ENCODE measurements around the gene CITED1.
"Not testable (repeated sequence)": the region's sequence is repeated elsewhere in the genome, so short reads cannot be mapped to it uniquely, and the experiment has no call there.

CITED1 gene

GRCh38 chrX:72305286-72306084 lies at the start of gene CITED1:
Gene CITED1, minus strand, starts transcription at chrX:72305914. Its CDS starts 3,045 bp downstream, at chrX:72302869.
- no peak for DNase-seq

- no peak for DNase-seq
Measured at GRCh38 chrX:72352786-72353185, 47.1 kb upstream of the CITED1 start.

GRCh38 chrX:72351606-72352334 lies 46.1 kb upstream of the CITED1 start:
- DNase-seq: no peak

- DNase-seq: no peak
Measured at GRCh38 chrX:72349190-72349589, 43.5 kb upstream of the CITED1 start.

GRCh38 chrX:72348247-72348979 lies 42.7 kb upstream of the CITED1 start:
- no peak for DNase-seq

- no peak for DNase-seq
Measured at GRCh38 chrX:72347366-72347765, 41.7 kb upstream of the CITED1 start.

- DNase-seq: no peak
Measured at GRCh38 chrX:72346302-72346949, 40.7 kb upstream of the CITED1 start.

- DNase-seq: no peak
Measured at GRCh38 chrX:72340626-72341025, 34.9 kb upstream of the CITED1 start.

- DNase-seq: no peak
Measured at GRCh38 chrX:72340041-72340440, 34.3 kb upstream of the CITED1 start.

- no peak for DNase-seq
Measured at GRCh38 chrX:72330131-72330530, 24.4 kb upstream of the CITED1 start.

GRCh38 chrX:72326605-72327300 lies 21.0 kb upstream of the CITED1 start:
- no peak for DNase-seq

GRCh38 chrX:72319651-72320050 lies 13.9 kb upstream of the CITED1 start:
- not testable (repeated sequence) for DNase-seq

GRCh38 chrX:72317139-72317538 lies 11.4 kb upstream of the CITED1 start:
- no peak for DNase-seq

- DNase-seq: no peak
Measured at GRCh38 chrX:72316408-72317110, 10.8 kb upstream of the CITED1 start.

GRCh38 chrX:72314881-72315280 lies 9.2 kb upstream of the CITED1 start:
- no peak for DNase-seq

- DNase-seq: no peak
Measured at GRCh38 chrX:72313707-72314641, 8.3 kb upstream of the CITED1 start.

GRCh38 chrX:72312311-72312940 lies 6.7 kb upstream of the CITED1 start:
- no peak for DNase-seq

- no peak for DNase-seq
Measured at GRCh38 chrX:72309297-72310071, 3.8 kb upstream of the CITED1 start.

All from 8988T (cell line).